ENCODE data around the gene NHS. TPM values are rescaled to one million over a fixed set of nuclear protein-coding genes. Genes with fewer than 3 reads are reported as not detected.
A peak's percentile ranks its signal among the peaks of the same experiment; 100 is the strongest.

Gene NHS
- total and polyA plus RNA-seq, 4 donors: 4.3 to 28.2 (median 13.3) TPM

GRCh38 chrX:17372052-17372451 is 2.9 kb upstream of the NHS start:
- Histone ChIP-seq H3K4me1 (ENCODE audit: control insufficient read depth in 1 of 2, insufficient read depth in 2 of 2, low read length in 2 of 2) (no peaks in the 10 kb centered on the region), H3K36me3 (ENCODE audit: control insufficient read depth in 1 of 2, insufficient read depth in 2 of 2, low read length in 1 of 2) (no peaks in the 10 kb centered on the region), H3K4me3 (ENCODE audit: low read length in 2 of 2) (no peak overlapping the region), H3K27me3 (ENCODE audit: control insufficient read depth in 1 of 2, insufficient read depth in 2 of 2, low read length in 1 of 2) (no peaks in the 10 kb centered on the region), H3K27ac (ENCODE audit: low read depth in 1 of 2, low read length in 2 of 2) (no peak overlapping the region), H3K9me3 (ENCODE audit: control insufficient read depth, low read length) (no peaks in the 10 kb centered on the region)
- ATAC-seq (ENCODE audit: low FRiP score) (no peak), DNase-seq (no peak)
- WGBS, 2 donors: 69 to 97% methylated on average over 8 of the region's 8 CpGs
- intact Hi-C loops (cut with DNase I): no loop called here

GRCh38 chrX:17373337-17373736 is 1.7 kb upstream of the NHS start:
- WGBS, 2 donors: 39 to 41% methylated on average over 3 of the region's 3 CpGs
- no peak overlapping the region for H3K4me3 ChIP-seq (ENCODE audit: low read length in 2 of 2)
- H3K9me3 ChIP-seq (ENCODE audit: control insufficient read depth, low read length): no peaks in the 10 kb centered on the region
- no peak for DNase-seq
- no peak for ATAC-seq (ENCODE audit: low FRiP score)
- H3K27me3 ChIP-seq (ENCODE audit: control insufficient read depth in 1 of 2, insufficient read depth in 2 of 2, low read length in 1 of 2): no peaks in the 10 kb centered on the region
- H3K27ac ChIP-seq (ENCODE audit: low read depth in 1 of 2, low read length in 2 of 2): no peak overlapping the region
- no peaks in the 10 kb centered on the region for H3K36me3 ChIP-seq (ENCODE audit: control insufficient read depth in 1 of 2, insufficient read depth in 2 of 2, low read length in 1 of 2)
- no peaks in the 10 kb centered on the region for H3K4me1 ChIP-seq (ENCODE audit: control insufficient read depth in 1 of 2, insufficient read depth in 2 of 2, low read length in 2 of 2)
- intact Hi-C loops (cut with DNase I): no loop called here

- WGBS, 2 donors: 1 to 24% methylated on average over 18 of the region's 18 CpGs
- intact Hi-C loops (cut with DNase I): loop anchor here (2.0 to 5.0 kb wide), 4 partner anchors 149 to 315 kb away; no protein-coding TSS in a partner anchor
- peak overlapping the region in 1 of 2 donors; percentile 63 for H3K27ac ChIP-seq (ENCODE audit: low read depth in 1 of 2, low read length in 2 of 2)
Measured at GRCh38 chrX:17375367-17375636, 302 bp downstream of the NHS start.

GRCh38 chrX:17375637-17376430 is 834 bp downstream of the NHS start:
- 1 to 20% methylated on average over 71 to 103 of the region's 103 CpGs for WGBS, 2 donors
- Histone ChIP-seq H3K4me1 (ENCODE audit: control insufficient read depth in 1 of 2, insufficient read depth in 2 of 2, low read length in 2 of 2) (no peaks in the 10 kb centered on the region), H3K4me3 (ENCODE audit: low read length in 2 of 2) (peak overlapping the region; percentile 56 to 66), H3K27ac (ENCODE audit: low read depth in 1 of 2, low read length in 2 of 2) (peak overlapping the region in 1 of 2 donors; percentile 63), H3K9me3 (ENCODE audit: control insufficient read depth, low read length) (no peaks in the 10 kb centered on the region), H3K36me3 (ENCODE audit: control insufficient read depth in 1 of 2, insufficient read depth in 2 of 2, low read length in 1 of 2) (no peaks in the 10 kb centered on the region), H3K27me3 (ENCODE audit: control insufficient read depth in 1 of 2, insufficient read depth in 2 of 2, low read length in 1 of 2) (no peaks in the 10 kb centered on the region)
- DNase-seq (peak; percentile 52 to 80), ATAC-seq (ENCODE audit: low FRiP score) (peak; percentile 31)
- intact Hi-C loops (cut with DNase I): loop anchor here (2.0 to 5.0 kb wide), 5 partner anchors 149 to 315 kb away; no protein-coding TSS in a partner anchor

More at GRCh38 chrX:17375367-17375636, 302 bp downstream of the NHS start:
- no peak for DNase-seq
- H3K36me3 ChIP-seq (ENCODE audit: control insufficient read depth in 1 of 2, insufficient read depth in 2 of 2, low read length in 1 of 2): no peaks in the 10 kb centered on the region
- no peaks in the 10 kb centered on the region for H3K4me1 ChIP-seq (ENCODE audit: control insufficient read depth in 1 of 2, insufficient read depth in 2 of 2, low read length in 2 of 2)
- H3K4me3 ChIP-seq (ENCODE audit: low read length in 2 of 2): peak overlapping the region; percentile 56 to 66
- no peaks in the 10 kb centered on the region for H3K9me3 ChIP-seq (ENCODE audit: control insufficient read depth, low read length)
- H3K27me3 ChIP-seq (ENCODE audit: control insufficient read depth in 1 of 2, insufficient read depth in 2 of 2, low read length in 1 of 2): no peaks in the 10 kb centered on the region
- ATAC-seq (ENCODE audit: low FRiP score): no peak

- WGBS, 2 donors: 1 to 33% methylated on average over 31 of the region's 31 CpGs
- Histone ChIP-seq H3K4me1 (ENCODE audit: control insufficient read depth in 1 of 2, insufficient read depth in 2 of 2, low read length in 2 of 2) (no peaks in the 10 kb centered on the region), H3K27ac (ENCODE audit: low read depth in 1 of 2, low read length in 2 of 2) (no peak overlapping the region), H3K9me3 (ENCODE audit: control insufficient read depth, low read length) (no peaks in the 10 kb centered on the region), H3K27me3 (ENCODE audit: control insufficient read depth in 1 of 2, insufficient read depth in 2 of 2, low read length in 1 of 2) (no peaks in the 10 kb centered on the region), H3K4me3 (ENCODE audit: low read length in 2 of 2) (peak overlapping the region; percentile 56 to 66), H3K36me3 (ENCODE audit: control insufficient read depth in 1 of 2, insufficient read depth in 2 of 2, low read length in 1 of 2) (no peaks in the 10 kb centered on the region)
- peak; percentile 31 for ATAC-seq (ENCODE audit: low FRiP score)
- peak; percentile 59 to 75 for DNase-seq
- intact Hi-C loops (cut with DNase I): loop anchor here (2.0 to 5.0 kb wide), 3 partner anchors 151 to 216 kb away; no protein-coding TSS in a partner anchor
Measured at GRCh38 chrX:17376431-17377077, 1.6 kb downstream of the NHS start.

GRCh38 chrX:17377091-17377717 is 2.2 kb downstream of the NHS start:
- intact Hi-C loops (cut with DNase I): loop anchor here (2.0 to 5.0 kb wide), 3 partner anchors 150 to 215 kb away; no protein-coding TSS in a partner anchor

GRCh38 chrX:17377795-17378194 is 2.8 kb downstream of the NHS start:
- intact Hi-C loops (cut with DNase I): loop anchor here (2.0 to 5.0 kb wide), 3 partner anchors 150 to 215 kb away; no protein-coding TSS in a partner anchor

More at GRCh38 chrX:17377091-17377717, 2.2 kb downstream of the NHS start:
- H3K9me3 ChIP-seq (ENCODE audit: control insufficient read depth, low read length): no peaks in the 10 kb centered on the region
- peak overlapping the region; percentile 56 to 66 for H3K4me3 ChIP-seq (ENCODE audit: low read length in 2 of 2)
- H3K27ac ChIP-seq (ENCODE audit: low read depth in 1 of 2, low read length in 2 of 2): peak overlapping the region in 1 of 2 donors; percentile 55
- H3K36me3 ChIP-seq (ENCODE audit: control insufficient read depth in 1 of 2, insufficient read depth in 2 of 2, low read length in 1 of 2): no peaks in the 10 kb centered on the region
- ATAC-seq (ENCODE audit: low FRiP score) (peak; percentile 62), DNase-seq (peak; percentile 58 to 83)
- no peaks in the 10 kb centered on the region for H3K4me1 ChIP-seq (ENCODE audit: control insufficient read depth in 1 of 2, insufficient read depth in 2 of 2, low read length in 2 of 2)
- WGBS, 2 donors: 0 to 26% methylated on average over 46 of the region's 46 CpGs
- no peaks in the 10 kb centered on the region for H3K27me3 ChIP-seq (ENCODE audit: control insufficient read depth in 1 of 2, insufficient read depth in 2 of 2, low read length in 1 of 2)

GRCh38 chrX:17380221-17380620 is 5.2 kb downstream of the NHS start:
- intact Hi-C loops (cut with DNase I): no loop called here
- Histone ChIP-seq H3K9me3 (ENCODE audit: control insufficient read depth, low read length) (no peaks in the 10 kb centered on the region), H3K4me3 (ENCODE audit: low read length in 2 of 2) (no peak overlapping the region), H3K27me3 (ENCODE audit: control insufficient read depth in 1 of 2, insufficient read depth in 2 of 2, low read length in 1 of 2) (no peaks in the 10 kb centered on the region), H3K27ac (ENCODE audit: low read depth in 1 of 2, low read length in 2 of 2) (no peak overlapping the region), H3K36me3 (ENCODE audit: control insufficient read depth in 1 of 2, insufficient read depth in 2 of 2, low read length in 1 of 2) (no peaks in the 10 kb centered on the region), H3K4me1 (ENCODE audit: control insufficient read depth in 1 of 2, insufficient read depth in 2 of 2, low read length in 2 of 2) (no peaks in the 10 kb centered on the region)
- no peak for DNase-seq
- WGBS, 2 donors: 92 to 98% methylated on average over 9 of the region's 9 CpGs
- ATAC-seq (ENCODE audit: low FRiP score): no peak

More at GRCh38 chrX:17377795-17378194, 2.8 kb downstream of the NHS start:
- peak overlapping the region in 1 of 2 donors; percentile 6 for H3K27ac ChIP-seq (ENCODE audit: low read depth in 1 of 2, low read length in 2 of 2)
- ATAC-seq (ENCODE audit: low FRiP score) (no peak), DNase-seq (no peak)
- H3K9me3 ChIP-seq (ENCODE audit: control insufficient read depth, low read length): no peaks in the 10 kb centered on the region
- 10 to 25% methylated on average over 9 of the region's 9 CpGs for WGBS, 2 donors
- H3K4me3 ChIP-seq (ENCODE audit: low read length in 2 of 2): peak overlapping the region; percentile 56 to 66
- no peaks in the 10 kb centered on the region for H3K27me3 ChIP-seq (ENCODE audit: control insufficient read depth in 1 of 2, insufficient read depth in 2 of 2, low read length in 1 of 2)
- no peaks in the 10 kb centered on the region for H3K4me1 ChIP-seq (ENCODE audit: control insufficient read depth in 1 of 2, insufficient read depth in 2 of 2, low read length in 2 of 2)
- H3K36me3 ChIP-seq (ENCODE audit: control insufficient read depth in 1 of 2, insufficient read depth in 2 of 2, low read length in 1 of 2): no peaks in the 10 kb centered on the region

All from aorta (tissue), 5 donors.